Measurements from ENCODE around the gene EXOC6B. TPM values are rescaled to one million over a fixed set of nuclear protein-coding genes. Genes with fewer than 3 reads are reported as not detected.

Gene EXOC6B
- total and polyA plus RNA-seq, 2 of the 8 experiments (the other 6 are each of a cell fraction or from before 2014, with no cell fraction given): 13.5 to 33.0 TPM

DNA sequence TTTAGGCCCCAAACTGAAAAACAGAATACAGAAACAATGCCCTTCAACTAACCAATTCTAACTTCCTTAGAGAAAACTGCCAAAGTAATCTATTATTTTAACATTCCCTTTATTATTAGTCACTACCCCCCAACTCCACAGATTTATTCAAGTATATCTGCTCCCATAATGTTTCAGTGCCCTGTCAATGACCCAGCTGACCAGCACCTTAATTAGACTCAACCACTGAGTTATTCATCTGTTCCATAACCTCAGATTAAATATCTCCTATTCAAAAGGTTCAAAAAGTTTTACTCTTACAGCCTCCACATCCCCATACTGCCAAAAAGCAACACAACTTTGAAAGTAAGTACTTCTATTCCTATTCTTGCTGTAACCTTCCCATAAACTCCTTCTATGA lies 202.4 kb downstream of the EXOC6B start:
- ChIA-PET CTCF (ENCODE audit: partially characterized antibody) (interaction anchor here (0.6 to 1.0 kb wide), 5 partner anchors 9 to 1164 kb away, joined by 3 to 5 read pairs (median 4); no protein-coding TSS in a partner anchor), POLR2A (ENCODE audit: partially characterized antibody) (interaction anchor here (1.2 kb wide), 1 partner anchor 8 kb away, joined by 3 read pairs; no protein-coding TSS in a partner anchor)
- Histone ChIP-seq H3K36me3 (ENCODE audit: control insufficient read depth in 2 of 4, insufficient read depth in 4 of 4, low read length in 3 of 4) (no peaks in the 10 kb centered on the region), H2BK20ac (ENCODE audit: low read length) (no peak overlapping the region), H2AFZ (ENCODE audit: low read length) (no peak overlapping the region), H3K79me1 (ENCODE audit: low read depth, low read length) (no peaks in the 10 kb centered on the region), H3K14ac (ENCODE audit: insufficient read length) (no peak overlapping the region), H4K20me1 (replicated peaks in 1 of 2; ENCODE audit: control insufficient read depth in 1 of 2, insufficient read depth in 2 of 2, low read length in 2 of 2) (no peaks in the 10 kb centered on the region), H3K4me2 (ENCODE audit: insufficient read depth in 1 of 2, low read depth in 2 of 2, low read length in 2 of 2) (no peak overlapping the region), H2BK5ac (ENCODE audit: low read depth, low read length) (no peak overlapping the region), H2BK120ac (replicated peaks; ENCODE audit: low read depth, low read length) (no peak overlapping the region), H3K56ac (replicated peaks; ENCODE audit: insufficient read length, low read depth, low read length) (no peak overlapping the region), H3K4ac (replicated peaks; ENCODE audit: insufficient read length, low read depth, low read length) (no peak overlapping the region), H2BK12ac (ENCODE audit: low read depth, low read length) (no peak overlapping the region), H3K23me2 (ENCODE audit: low read depth, low read length) (no peaks in the 10 kb centered on the region), H3K18ac (ENCODE audit: extremely low read depth, low read length) (no peak overlapping the region), H3K4me3 (ENCODE audit: extremely low read depth in 1 of 4, insufficient read depth in 2 of 4, low read depth in 3 of 4, low read length in 4 of 4) (no peak overlapping the region), H3K9ac (replicated peaks in 1 of 4; ENCODE audit: extremely low read depth in 1 of 4, low read depth in 3 of 4, low read length in 3 of 4) (no peak overlapping the region), H4K91ac (replicated peaks; ENCODE audit: insufficient read length, low read length) (no peak overlapping the region), H3K4me1 (replicated peaks in 1 of 4; ENCODE audit: control insufficient read depth in 3 of 4, insufficient read depth in 4 of 4, low read length in 3 of 4) (peaks cover 0 to 8% (median 4%) of the 10 kb centered on the region in 4 experiments; a peak in 4 of 7 replicates), H2BK15ac (ENCODE audit: low read length) (no peak overlapping the region), H2AK5ac (ENCODE audit: low read depth, low read length) (no peak overlapping the region), H3K27ac (ENCODE audit: low read depth, low read length) (no peak overlapping the region), H3K79me2 (ENCODE audit: control insufficient read depth in 1 of 2, insufficient read depth in 2 of 2, low read length in 2 of 2) (no peaks in the 10 kb centered on the region; a peak in 1 of 4 replicates), H4K5ac (ENCODE audit: insufficient read length, low read depth, low read length) (no peak overlapping the region), H3K9me3 (ENCODE audit: insufficient read depth in 2 of 2, low read depth in 1 of 2, low read length in 1 of 2) (no peaks in the 10 kb centered on the region), H3K27me3 (replicated peaks in 1 of 4; ENCODE audit: control insufficient read depth in 3 of 4, extremely low read depth in 1 of 4, insufficient read depth in 3 of 4, low read length in 3 of 4) (no peaks in the 10 kb centered on the region), H4K8ac (ENCODE audit: extremely low read depth, insufficient read depth, low read length) (no peak overlapping the region), H3K23ac (ENCODE audit: insufficient read length) (no peak overlapping the region)
- FAIRE-seq: no peak
- TF ChIP-seq TBP (IDR thresholded peaks at IDR 0.05; ENCODE audit: low read depth, low read length): no peak
- no peak for TF ChIP-seq CEBPB (IDR thresholded peaks at IDR 0.05; ENCODE audit: low read depth, low read length)
- TF ChIP-seq SUZ12 (IDR thresholded peaks at IDR 0.05; ENCODE audit: low read length): no peak
- DNase-seq (ENCODE audit: low read depth in 1 of 2, low spot score in 2 of 2): no peak
